Hematopoietic multipotent progenitor cell treated with erythropoietin and hydrocortisone succinate and interleukin-3 and kit ligand, for 15 days (in vitro differentiated cells): ENCODE data around the gene JPT1.
"Not testable (repeated sequence)": the region's sequence is repeated elsewhere in the genome, so short reads cannot be mapped to it uniquely, and the experiment has no call there.

Source experiments
- DNase-seq: peaks from one replicate; pipeline ENCODE4 v3.0.0-alpha.2; 2015; ENCODE audit warnings: low spot score

Gene JPT1

GRCh38 chr17:75154195-75155106 lies at the start of gene JPT1:
Gene JPT1 (minus strand): TSS chr17:75154512. CDS start chr17:75154397, 115 bp downstream.
- peak; percentile 99 for DNase-seq

DNA sequence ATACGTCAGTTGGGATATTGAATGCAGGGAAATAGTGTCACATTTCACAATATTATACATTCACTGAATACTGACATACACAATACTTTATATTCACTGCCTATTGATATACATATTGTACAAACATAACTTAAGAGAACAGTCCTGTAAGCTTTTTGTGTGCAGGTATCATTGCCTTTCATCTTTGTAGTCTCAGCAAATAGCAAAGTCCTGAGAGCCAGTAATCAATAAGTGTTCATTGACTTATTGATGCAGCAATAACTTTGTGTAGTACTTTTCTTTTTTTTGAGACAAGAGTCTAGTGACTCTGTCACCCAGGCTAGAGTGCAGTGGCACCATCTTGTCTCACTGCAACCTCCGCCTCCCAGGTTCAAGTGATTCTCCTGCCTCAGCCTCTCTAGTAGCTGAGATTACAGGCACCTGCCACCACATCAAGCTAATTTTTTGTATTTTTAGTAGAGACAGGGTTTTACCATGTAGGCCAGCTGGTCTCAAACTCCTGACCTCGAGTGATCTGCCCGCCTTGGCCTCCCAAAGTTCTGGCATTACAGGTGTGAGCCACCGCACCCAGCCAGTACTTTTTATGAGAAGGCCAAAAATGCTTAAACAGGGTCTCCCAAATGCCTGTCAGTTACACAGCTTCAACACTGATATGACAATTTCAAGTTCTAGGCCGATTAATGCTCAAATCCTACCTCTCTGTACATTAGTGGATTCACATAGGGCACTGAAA lies 45.7 kb upstream of the JPT1 start:
- DNase-seq: no peak

- no peak for DNase-seq
Observed at GRCh38 chr17:75194879-75195278, 40.6 kb upstream of the JPT1 start.

DNA sequence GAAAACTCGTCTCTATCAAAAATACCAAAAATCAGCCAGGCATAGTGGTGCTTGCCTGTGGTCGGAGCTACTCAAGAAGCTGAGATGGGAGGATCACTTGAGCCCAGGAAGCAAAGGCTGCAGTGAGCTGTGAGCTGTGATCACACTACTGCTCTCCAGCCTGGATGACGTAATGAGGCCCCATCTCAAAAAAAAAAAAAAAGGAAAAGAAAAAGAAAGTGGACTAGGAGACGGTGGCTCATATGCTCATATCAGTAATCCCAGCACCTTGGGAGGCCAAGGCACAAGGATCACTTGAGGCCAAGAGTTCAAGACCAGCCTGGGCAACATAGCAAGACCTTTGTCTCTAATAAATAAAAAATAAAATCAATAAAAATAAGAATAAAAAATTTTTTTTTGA lies 37.3 kb upstream of the JPT1 start:
- DNase-seq: no peak

- no peak for DNase-seq
Observed at GRCh38 chr17:75188614-75189013, 34.3 kb upstream of the JPT1 start.

GRCh38 chr17:75183999-75184884 lies 29.9 kb upstream of the JPT1 start:
- DNase-seq: no peak

GRCh38 chr17:75182569-75183436 lies 28.5 kb upstream of the JPT1 start, which contains the start of gene SUMO2:
Gene SUMO2 (minus strand): TSS chr17:75182959. CDS start chr17:75182834, 125 bp downstream.
- peak; percentile 93 for DNase-seq

DNA sequence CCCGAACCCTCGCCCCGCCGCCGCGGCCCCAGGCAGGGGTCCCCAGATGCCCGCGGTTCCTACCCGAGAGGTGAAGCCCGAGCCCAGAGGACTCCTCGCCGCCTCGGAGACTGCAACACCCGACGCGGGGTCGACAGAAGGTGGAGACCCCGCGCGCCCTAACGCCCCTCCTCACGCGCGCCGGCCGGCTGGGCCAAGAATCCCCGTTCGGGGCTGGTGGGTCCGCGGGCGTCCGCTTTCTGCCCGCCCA lies 27.9 kb upstream of the JPT1 start:
- DNase-seq: no peak

GRCh38 chr17:75181608-75182318 lies 27.5 kb upstream of the JPT1 start:
- peak; percentile 41 for DNase-seq

DNA sequence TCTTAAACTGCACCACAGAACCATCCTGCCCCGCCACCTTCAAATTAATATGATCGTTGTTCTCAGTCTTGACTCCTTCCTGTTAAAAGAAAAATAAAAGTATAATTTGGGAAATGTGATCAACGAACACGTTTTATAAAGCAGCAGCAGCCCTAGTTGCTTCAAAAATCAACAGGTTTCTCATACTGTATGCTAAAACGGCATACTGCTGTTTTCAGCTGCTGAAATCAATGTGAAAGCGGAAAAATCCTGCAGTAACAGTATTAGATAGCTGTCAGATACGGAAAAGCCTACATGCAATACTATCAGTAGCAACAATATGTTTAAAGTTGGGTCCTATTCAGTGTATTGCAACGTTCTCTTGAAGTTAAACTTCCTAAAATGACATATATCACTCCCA lies 26.8 kb upstream of the JPT1 start:
- DNase-seq: peak; percentile 26

DNA sequence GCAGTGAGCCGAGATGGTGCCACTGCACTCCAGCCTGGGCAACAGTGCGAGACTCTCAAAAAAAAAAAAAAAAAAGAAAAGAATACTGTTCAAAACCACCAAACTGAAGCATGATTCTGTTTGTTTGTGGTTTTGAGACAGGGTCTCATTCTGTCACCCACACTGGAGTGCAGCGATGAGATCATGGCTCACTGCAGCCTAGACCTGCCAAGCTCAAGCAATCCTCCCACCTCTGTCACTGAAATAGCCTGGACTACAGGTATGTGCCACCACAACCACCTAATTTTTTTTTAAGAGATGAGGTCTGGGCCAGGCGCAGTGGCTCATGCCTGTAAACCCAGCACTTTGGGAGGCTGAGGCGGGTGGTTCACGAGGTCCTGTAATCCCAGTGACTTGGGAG lies 24.1 kb upstream of the JPT1 start:
- no peak for DNase-seq

DNA sequence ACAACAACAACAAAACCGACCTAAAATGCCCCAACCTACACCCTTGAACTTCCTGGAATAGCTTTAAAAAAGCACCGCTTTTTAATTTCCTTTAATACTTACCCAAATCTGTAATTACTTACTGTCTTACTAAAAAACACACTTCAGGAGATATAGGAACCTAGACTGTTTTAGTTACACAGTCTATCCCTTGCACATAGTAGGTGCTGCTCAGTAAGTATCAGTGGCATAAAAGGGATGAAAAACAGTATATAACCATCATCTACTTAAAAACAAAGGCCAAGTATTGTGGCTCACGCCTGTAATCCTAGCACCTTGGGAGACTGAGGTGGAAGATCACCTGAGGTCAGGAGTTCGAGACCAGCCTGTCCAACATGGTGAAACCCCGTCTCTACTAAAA lies 22.3 kb upstream of the JPT1 start:
- DNase-seq: no peak

- DNase-seq: no peak
Observed at GRCh38 chr17:75174996-75175395, 20.7 kb upstream of the JPT1 start.

- DNase-seq: no peak
Observed at GRCh38 chr17:75173526-75173925, 19.2 kb upstream of the JPT1 start.

- DNase-seq: no peak
Observed at GRCh38 chr17:75168998-75169397, 14.7 kb upstream of the JPT1 start.

GRCh38 chr17:75164606-75165005 lies 10.3 kb upstream of the JPT1 start:
- not testable (repeated sequence) for DNase-seq

GRCh38 chr17:75163074-75163473 lies 8.8 kb upstream of the JPT1 start:
- DNase-seq: no peak

DNA sequence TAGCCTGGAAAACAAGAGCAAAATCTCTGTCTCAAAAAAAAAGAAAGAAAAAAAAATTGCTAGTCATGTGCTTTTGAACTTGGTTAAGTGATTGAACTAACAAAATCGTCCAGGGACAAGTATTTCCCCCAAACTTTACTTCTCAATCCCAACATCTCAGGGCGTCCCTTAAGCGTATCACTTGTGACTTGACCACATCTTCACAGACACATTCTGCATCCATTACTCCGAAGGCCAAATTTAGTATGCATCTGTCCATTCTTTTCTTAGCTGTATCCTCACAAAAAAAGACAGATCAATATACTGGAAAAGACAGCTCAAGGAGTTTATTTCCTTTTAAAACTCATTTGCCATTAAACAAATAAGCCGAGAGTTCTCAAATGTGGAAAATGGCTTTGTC lies 5.9 kb upstream of the JPT1 start:
- no peak for DNase-seq

- DNase-seq: no peak
Observed at GRCh38 chr17:75159196-75160031, 5.1 kb upstream of the JPT1 start.

DNA sequence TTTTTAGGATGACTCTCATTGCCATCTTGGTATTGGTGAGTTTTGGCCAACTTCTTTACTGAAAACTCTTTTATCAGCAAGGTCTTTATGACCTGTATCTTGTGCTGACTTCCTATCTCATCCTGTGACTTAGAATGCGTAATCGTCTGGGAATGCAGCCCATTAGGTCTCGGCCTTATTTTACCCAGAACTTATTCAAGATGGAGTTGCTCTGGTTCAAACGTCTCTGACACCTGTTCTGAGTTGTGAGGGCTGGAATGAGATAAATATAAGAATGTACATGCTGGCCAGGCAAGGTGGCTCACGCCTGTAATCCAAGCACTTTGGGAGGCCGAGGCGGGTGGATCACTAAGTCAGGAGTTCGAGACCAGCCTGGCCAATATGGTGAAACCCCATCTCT lies 4.2 kb upstream of the JPT1 start:
- DNase-seq: not testable (repeated sequence)
